GM18519 (cell line): ENCODE results near the gene GABBR1.

Experiments used
- ATAC-seq: cut with Tn5 transposase; IDR thresholded peaks from one replicate; pipeline ENCODE4 v1.9.1; 2021; ENCODE audit warnings: mild to moderate bottlenecking, moderate library complexity; ENCODE audit not compliant: unreplicated experiment, low FRiP score

The GABBR1 gene

GRCh38 chr6:29577544-29577943 lies 55.4 kb downstream of the GABBR1 start:
- no peak for ATAC-seq

- no peak for ATAC-seq
Measured at GRCh38 chr6:29576056-29576455, 56.9 kb downstream of the GABBR1 start.

GRCh38 chr6:29567991-29568390 lies 65.0 kb downstream of the GABBR1 start:
- no peak for ATAC-seq

- no peak for ATAC-seq
Measured at GRCh38 chr6:29567541-29567940, 65.4 kb downstream of the GABBR1 start.

- no peak for ATAC-seq
Measured at GRCh38 chr6:29566856-29567255, 66.1 kb downstream of the GABBR1 start.

GRCh38 chr6:29564875-29565274 lies 68.1 kb downstream of the GABBR1 start:
- ATAC-seq: no peak

- no peak for ATAC-seq
Measured at GRCh38 chr6:29563435-29563965, 69.5 kb downstream of the GABBR1 start.

- ATAC-seq: no peak
Measured at GRCh38 chr6:29561606-29562181, 71.3 kb downstream of the GABBR1 start.

- no peak for ATAC-seq
Measured at GRCh38 chr6:29561091-29561490, 71.9 kb downstream of the GABBR1 start.

GRCh38 chr6:29559524-29560287 lies 73.3 kb downstream of the GABBR1 start, which contains the start of gene UBD:
Gene UBD, minus strand, starts transcription at chr6:29559732. Its CDS starts 31 bp downstream, at chr6:29559701.
- ATAC-seq: no peak

- ATAC-seq: no peak
Measured at GRCh38 chr6:29558439-29559079, 74.4 kb downstream of the GABBR1 start.

- no peak for ATAC-seq
Measured at GRCh38 chr6:29557320-29557719, 75.7 kb downstream of the GABBR1 start.

GRCh38 chr6:29554764-29555163 lies 78.2 kb downstream of the GABBR1 start:
- ATAC-seq: no peak

- ATAC-seq: no peak
Measured at GRCh38 chr6:29553268-29554057, 79.5 kb downstream of the GABBR1 start.

GRCh38 chr6:29552512-29553051 lies 80.4 kb downstream of the GABBR1 start:
- ATAC-seq: peak; percentile 93

GRCh38 chr6:29547573-29547972 lies 85.4 kb downstream of the GABBR1 start:
- ATAC-seq: no peak

- ATAC-seq: no peak
Measured at GRCh38 chr6:29537714-29538403, 95.1 kb downstream of the GABBR1 start.

- no peak for ATAC-seq
Measured at GRCh38 chr6:29532320-29532951, 100.5 kb downstream of the GABBR1 start.

- ATAC-seq: no peak
Measured at GRCh38 chr6:29531668-29532067, 101.3 kb downstream of the GABBR1 start.
